Smooth muscle cell (in vitro differentiated cells): ENCODE measurements around the gene SORL1-AS1.

Experiments used
- DNase-seq: peaks from one replicate; lab custom pipeline; 2025; ENCODE audit not compliant: unreplicated experiment; lab: John Stamatoyannopoulos, UW
- H2AFZ ChIP-seq: fragments of 200-600 bp; sonication (generic); 2 replicates; pipeline ENCODE4 v1.6.0; 2016; ENCODE audit warnings: antibody characterized with exemption, low read depth, mild to moderate bottlenecking
- H3F3A ChIP-seq: fragments of 200-600 bp; sonication (generic); 2 replicates; pipeline ENCODE4 v1.6.0; 2017; ENCODE audit warnings: antibody characterized with exemption, low read depth
- H3K27ac ChIP-seq: fragments of 200-600 bp; sonication (generic); 2 replicates; pipeline ENCODE4 v1.5.1; 2016; ENCODE audit warnings: low read depth, mild to moderate bottlenecking
- H3K27me3 ChIP-seq: fragments of 200-600 bp; sonication (generic); 2 replicates; pipeline ENCODE4 v1.6.1; 2016; ENCODE audit warnings: low read depth, mild to moderate bottlenecking
- H3K36me3 ChIP-seq: fragments of 200-600 bp; sonication (generic); 2 replicates; pipeline ENCODE4 v1.5.1; 2016; ENCODE audit warnings: low read depth
- H3K4me1 ChIP-seq: fragments of 200-600 bp; sonication (generic); 2 replicates; pipeline ENCODE4 v1.5.1; 2016; ENCODE audit warnings: low read depth
- H3K4me2 ChIP-seq: fragments of 200-600 bp; sonication (generic); 2 replicates; pipeline ENCODE4 v1.6.0; 2016; ENCODE audit warnings: mild to moderate bottlenecking
- H3K4me3 ChIP-seq: fragments of 200-600 bp; sonication (generic); 2 replicates; pipeline ENCODE4 v1.5.1; 2016; ENCODE audit warnings: mild to moderate bottlenecking
- H3K79me2 ChIP-seq: fragments of 200-600 bp; sonication (generic); 2 replicates; pipeline ENCODE4 v1.6.0; 2016; ENCODE audit warnings: low read depth, mild to moderate bottlenecking
- H3K9ac ChIP-seq: fragments of 200-600 bp; sonication (generic); 2 replicates; pipeline ENCODE4 v1.6.0; 2016; ENCODE audit warnings: low read depth
- H3K9me3 ChIP-seq: fragments of 200-600 bp; sonication (generic); replicated peaks from 2 replicates; pipeline ENCODE4 v1.5.1; 2016; ENCODE audit warnings: low read depth
- H4K20me1 ChIP-seq: fragments of 200-600 bp; sonication (generic); 2 replicates; pipeline ENCODE4 v1.6.0; 2016; ENCODE audit warnings: low read depth
- CTCF ChIP-seq: fragments of 200-600 bp; sonication (generic); IDR thresholded peaks from 2 replicates; pipeline ENCODE4 v1.5.1; 2017; ENCODE audit warnings: borderline replicate concordance, mild to moderate bottlenecking, antibody characterized with exemption; ENCODE audit not compliant: insufficient read depth, poor library complexity, severe bottlenecking
- WGBS: methylation state at CpG from one replicate; pipeline ENCODE4 v1.1.7; 2016; ENCODE audit warnings: low lambda C conversion rate; 5-methylcytosine and 5-hydroxymethylcytosine counted together

Gene SORL1-AS1

GRCh38 chr11:121479698-121480238 is 27.0 kb upstream of the SORL1-AS1 start:
- no peaks in the 10 kb centered on the region for H3K79me2 ChIP-seq
- no peak overlapping the region for H2AFZ ChIP-seq
- H3K4me1 ChIP-seq, result peaks cover 21% of the 10 kb centered on the region
- H4K20me1 ChIP-seq, result no peaks in the 10 kb centered on the region
- DNase-seq, result no peak
- no peaks in the 10 kb centered on the region for H3K27me3 ChIP-seq
- no peak overlapping the region for H3K4me3 ChIP-seq
- H3F3A ChIP-seq, result no peaks in the 10 kb centered on the region
- no peak overlapping the region for H3K27ac ChIP-seq
- H3K36me3 ChIP-seq, result no peaks in the 10 kb centered on the region
- no peak overlapping the region for H3K9ac ChIP-seq
- H3K4me2 ChIP-seq, result no peak overlapping the region
- 85% methylated on average over 7 of the region's 7 CpGs for WGBS
- H3K9me3 ChIP-seq, result no peaks in the 10 kb centered on the region
- TF ChIP-seq CTCF, result no peak

- WGBS, result 68% methylated on average over 25 of the region's 25 CpGs
- no peak overlapping the region for H3K4me3 ChIP-seq
- no peaks in the 10 kb centered on the region for H3K36me3 ChIP-seq
- H3K9me3 ChIP-seq, result no peaks in the 10 kb centered on the region
- no peaks in the 10 kb centered on the region for H3K79me2 ChIP-seq
- no peaks in the 10 kb centered on the region for H3F3A ChIP-seq
- H3K4me2 ChIP-seq, result no peak overlapping the region
- no peak for DNase-seq
- H3K27me3 ChIP-seq, result no peaks in the 10 kb centered on the region
- peaks cover 21% of the 10 kb centered on the region for H3K4me1 ChIP-seq
- TF ChIP-seq CTCF, result no peak
- H4K20me1 ChIP-seq, result no peaks in the 10 kb centered on the region
- H2AFZ ChIP-seq, result no peak overlapping the region
- H3K27ac ChIP-seq, result no peak overlapping the region
- H3K9ac ChIP-seq, result no peak overlapping the region
These were observed 26.3 kb upstream of the SORL1-AS1 start for GRCh38 chr11:121478895-121479697.

GRCh38 chr11:121478226-121478894 is 25.6 kb upstream of the SORL1-AS1 start:
- H3K27me3 ChIP-seq, result no peaks in the 10 kb centered on the region
- no peak overlapping the region for H3K4me3 ChIP-seq
- no peak overlapping the region for H2AFZ ChIP-seq
- peaks cover 21% of the 10 kb centered on the region for H3K4me1 ChIP-seq
- no peak overlapping the region for H3K4me2 ChIP-seq
- H3K9me3 ChIP-seq, result no peaks in the 10 kb centered on the region
- no peaks in the 10 kb centered on the region for H3F3A ChIP-seq
- H3K36me3 ChIP-seq, result no peaks in the 10 kb centered on the region
- no peaks in the 10 kb centered on the region for H3K79me2 ChIP-seq
- H3K27ac ChIP-seq, result peak overlapping the region; percentile 31
- no peak overlapping the region for H3K9ac ChIP-seq
- no peak for DNase-seq
- TF ChIP-seq CTCF, result no peak
- 92% methylated on average over 18 of the region's 18 CpGs for WGBS
- no peaks in the 10 kb centered on the region for H4K20me1 ChIP-seq
